Endothelial cell of umbilical vein (primary cell): ENCODE data around the gene TAS2R42. TPM values are rescaled to one million over a fixed set of nuclear protein-coding genes. Genes with fewer than 3 reads are reported as not detected.

Experiments
- BruUV-seq: library from RNA; stranded (reverse); fragments of 400-500 nt; replicated peaks from 2 replicates; lab custom pipeline; 2021; lab: Mats Ljungman, UMichigan
- CTCF ChIA-PET: fragments of 300-600, 350-600 bp; sonication (Branson Sonifier 250); formaldehyde crosslinking; loops from one replicate; lab custom pipeline; 2021; ENCODE audit warnings: antibody characterized with exemption, inconsistent platforms; lab: Charles Lee
- POLR2A ChIA-PET: fragments of 300-600, 350-600 bp; sonication (Branson Sonifier 250); formaldehyde crosslinking; loops from one replicate; lab custom pipeline; 2021; ENCODE audit warnings: antibody characterized with exemption, inconsistent platforms; lab: Charles Lee
- DNase-seq: peaks from one replicate; pipeline ENCODE4 v3.0.0-alpha.2; 2011; ENCODE audit warnings: low read depth, low spot score
- FAIRE-seq: peaks from 2 replicates; lab custom pipeline; 2011; peaks lifted over from hg19 to GRCh38; lab: Jason Lieb, UNC
- H2AFZ ChIP-seq: 2 replicates; pipeline ENCODE4 v1.6.0; 2012; ENCODE audit warnings: low read depth, low read length, control low read depth, inconsistent platforms
- H3K27ac ChIP-seq: 2 replicates; pipeline ENCODE4 v1.5.1; 2011; ENCODE audit warnings: low read depth, mild to moderate bottlenecking, control low read depth, low read length, moderate library complexity; ENCODE audit not compliant: insufficient read depth
- H3K27me3 ChIP-seq, 2 experiments: 2 replicates each; pipeline versions ENCODE4 v1.6.0 to v1.6.1; 2011; ENCODE audit warnings: low read length in 2 of 2, mixed read lengths in 1 of 2; ENCODE audit not compliant: control insufficient read depth in 2 of 2, insufficient read depth in 2 of 2
- H3K36me3 ChIP-seq, 2 experiments: 2 replicates in 1 of 2; 3 replicates in 1 of 2; pipeline ENCODE4 v1.5.1; 2011; ENCODE audit warnings: low read length in 2 of 2, mild to moderate bottlenecking in 1 of 2, moderate library complexity in 1 of 2; ENCODE audit not compliant: control insufficient read depth in 2 of 2, insufficient read depth in 2 of 2; ENCODE audit errors: extremely low read depth in 1 of 2
- H3K4me1 ChIP-seq: 3 replicates; pipeline ENCODE4 v1.5.1; 2011; ENCODE audit warnings: mild to moderate bottlenecking, low read length; ENCODE audit not compliant: control insufficient read depth, insufficient read depth; ENCODE audit errors: extremely low read depth
- H3K4me2 ChIP-seq: 2 replicates; pipeline ENCODE4 v1.6.1; 2011; ENCODE audit warnings: low read length, control low read depth, mixed read lengths; ENCODE audit not compliant: insufficient read depth
- H3K4me3 ChIP-seq, 3 experiments: fragments of 200-600 bp in 1 of 3; sonication (generic), shearing (Covaris generic) in 1 of 3; replicated peaks in 1 of 3; 2 replicates each; pipeline ENCODE4 v1.5.1; 2011 to 2016; ENCODE audit warnings: control low read depth in 3 of 3, low read length in 3 of 3, mild to moderate bottlenecking in 2 of 3, inconsistent platforms in 1 of 3, low read depth in 1 of 3, moderate library complexity in 1 of 3; ENCODE audit not compliant: insufficient read depth in 1 of 3
- H3K79me2 ChIP-seq: 2 replicates; pipeline ENCODE4 v1.6.0; 2012; ENCODE audit warnings: low read length, inconsistent platforms; ENCODE audit not compliant: control insufficient read depth, insufficient read depth
- H3K9ac ChIP-seq: replicated peaks from 2 replicates; pipeline ENCODE3; 2011; ENCODE audit warnings: low read length, control low read depth; ENCODE audit not compliant: insufficient read depth; ENCODE audit errors: extremely low read depth
- H3K9me1 ChIP-seq: replicated peaks from 3 replicates; pipeline ENCODE4 v1.6.0; 2011; ENCODE audit warnings: mild to moderate bottlenecking, low read length; ENCODE audit not compliant: control insufficient read depth, insufficient read depth; ENCODE audit errors: extremely low read depth
- H3K9me3 ChIP-seq: replicated peaks from 2 replicates; pipeline ENCODE4 v1.5.1; 2012; ENCODE audit warnings: low read length, inconsistent platforms; ENCODE audit not compliant: control insufficient read depth, insufficient read depth
- H4K20me1 ChIP-seq: replicated peaks from 2 replicates; pipeline ENCODE3; 2011; ENCODE audit warnings: mild to moderate bottlenecking, low read length; ENCODE audit not compliant: control insufficient read depth, insufficient read depth; ENCODE audit errors: extremely low read depth
- FOS ChIP-seq: IDR thresholded peaks from 2 replicates; pipeline ENCODE4 v1.6.1; 2011; ENCODE audit warnings: mild to moderate bottlenecking, low read length, moderate library complexity, borderline replicate concordance; ENCODE audit not compliant: insufficient read depth
- GATA2 ChIP-seq: IDR thresholded peaks from 2 replicates; pipeline ENCODE4 v1.7.0; 2011; ENCODE audit warnings: low read depth, mild to moderate bottlenecking, moderate library complexity, mixed read lengths, low read length; ENCODE audit not compliant: insufficient read length, insufficient read depth
- MYC ChIP-seq: IDR thresholded peaks from one replicate; pipeline ENCODE4 v1.6.1; 2011; ENCODE audit warnings: mild to moderate bottlenecking, low read depth, low read length
- dilution Hi-C: fragments of 300-500 bp; cut with MboI; formaldehyde crosslinking; loops from one replicate; pipeline ENCODE4 v1.15.0; 2019; ENCODE audit warnings: low sequenced_read_pairs; ENCODE audit not compliant: extremely low pct_ligation_motif_present
- intact Hi-C: fragments of 100-400 bp; cut with micrococcal nuclease; formaldehyde crosslinking; loops from one replicate; pipeline ENCODE4 v1.10.0; 2022
- polyA plus RNA-seq, 4 experiments: library from polyadenylated mRNA; depleted of rRNA in 3 of 4; stranded (reverse) in 3 of 4; unstranded in 1 of 4; fragments of >200 nt; gene quantifications; 2 replicates each; pipeline versions ENCODE4 v1.2.1 to v1.2.3, GENCODE V29; 2011 to 2012; ENCODE audit warnings: missing spikeins in 1 of 4
- total RNA-seq: library from RNA; stranded (reverse); gene quantifications from 2 replicates; pipeline ENCODE4 v1.2.3, GENCODE V29; 2021
- TF ChIP-seq, protein P1 (sequence below): IDR thresholded peaks from 2 replicates; pipeline ENCODE4 v1.6.1; 2011; ENCODE audit not compliant: insufficient read depth, insufficient read length

TAS2R42 gene
- total and polyA plus RNA-seq, 2 donors (not counting 3 experiments of a cell fraction or from before 2014, with no cell fraction given): not detected

DNA sequence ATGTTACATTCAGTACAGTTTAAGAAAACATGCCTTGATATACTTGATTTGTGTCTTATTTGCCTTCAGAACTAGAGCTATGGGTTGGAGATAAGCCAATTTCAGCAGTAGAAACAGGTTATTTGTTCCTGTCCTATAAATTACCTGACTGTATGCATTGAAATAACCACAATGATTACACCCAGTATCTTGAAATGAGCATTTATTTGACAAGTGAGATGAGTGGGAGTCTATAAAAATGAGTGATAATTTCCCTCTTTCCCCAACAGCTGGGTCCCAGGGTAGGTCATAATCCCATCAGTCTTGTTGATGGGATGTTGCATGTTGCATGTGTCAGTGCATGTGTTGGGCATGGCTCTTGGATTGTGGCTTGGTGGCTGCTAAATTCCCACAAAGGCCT is 3.7 kb downstream of the TAS2R42 start:
- Histone ChIP-seq H3K9ac (no peak overlapping the region), H4K20me1 (no peaks in the 10 kb centered on the region), H3K36me3 (no peaks in the 10 kb centered on the region), H3K9me3 (no peaks in the 10 kb centered on the region), H3K27ac (no peak overlapping the region), H2AFZ (no peak overlapping the region), H3K9me1 (no peaks in the 10 kb centered on the region), H3K4me2 (no peak overlapping the region), H3K27me3 (no peaks in the 10 kb centered on the region), H3K4me3 (no peak overlapping the region), H3K4me1 (no peaks in the 10 kb centered on the region), H3K79me2 (no peaks in the 10 kb centered on the region)
- TF ChIP-seq MYC (no peak), GATA2 (no peak)
- ChIA-PET POLR2A (no interaction called here), CTCF (no interaction called here)
- intact Hi-C loops: no loop called here
- dilution Hi-C loops: no loop called here
- no TSS peak for BruUV-seq
- FAIRE-seq (no peak), DNase-seq (no peak)

DNA sequence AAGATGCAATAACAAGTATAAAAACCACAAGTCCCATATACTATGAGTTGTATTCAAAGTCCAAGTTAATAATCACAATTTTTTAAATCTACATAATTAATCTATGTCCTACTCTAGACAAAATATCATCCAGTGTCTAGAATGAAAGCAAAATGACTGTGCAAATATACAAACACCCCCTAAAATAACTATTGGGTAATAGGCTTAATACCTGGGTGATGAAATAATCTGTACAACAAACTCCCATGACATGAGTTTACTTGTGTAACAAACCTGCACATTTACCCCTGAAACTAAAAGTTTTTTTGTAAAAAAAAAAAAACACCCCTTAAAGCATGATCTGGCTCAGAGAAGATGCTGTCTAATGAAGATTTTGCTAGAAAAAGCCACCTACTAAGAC is 4.2 kb downstream of the TAS2R42 start:
- intact Hi-C loops (no loop called here), dilution Hi-C loops (no loop called here)
- Histone ChIP-seq H3K27me3 (no peaks in the 10 kb centered on the region), H4K20me1 (no peaks in the 10 kb centered on the region), H3K9me1 (no peaks in the 10 kb centered on the region), H3K4me2 (no peak overlapping the region), H3K36me3 (no peaks in the 10 kb centered on the region), H3K27ac (no peak overlapping the region), H3K9me3 (no peaks in the 10 kb centered on the region), H3K79me2 (no peaks in the 10 kb centered on the region), H3K9ac (no peak overlapping the region), H3K4me3 (no peak overlapping the region), H2AFZ (no peak overlapping the region), H3K4me1 (no peaks in the 10 kb centered on the region)
- CTCF ChIA-PET: interaction anchor here (1.0 kb wide), 1 partner anchor 17 kb away, joined by 3 read pairs; no protein-coding TSS in a partner anchor
- TF ChIP-seq GATA2 (no peak), FOS (no peak)
- TF ChIP-seq, protein P1, sequence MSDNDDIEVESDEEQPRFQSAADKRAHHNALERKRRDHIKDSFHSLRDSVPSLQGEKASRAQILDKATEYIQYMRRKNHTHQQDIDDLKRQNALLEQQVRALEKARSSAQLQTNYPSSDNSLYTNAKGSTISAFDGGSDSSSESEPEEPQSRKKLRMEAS: no peak
- DNase-seq: no peak
- FAIRE-seq: no peak
- POLR2A ChIA-PET: no interaction called here
- no TSS peak for BruUV-seq
